Esophagus squamous epithelium (tissue), 5 donors: ENCODE data around the gene PIK3R5. TPM values are rescaled to one million over a fixed set of nuclear protein-coding genes. Genes with fewer than 3 reads are reported as not detected.

Source experiments
- DNase-seq: peaks from one replicate; lab custom pipeline; 2025; lab: John Stamatoyannopoulos, UW
- H3K27ac ChIP-seq, 4 donors: fragments of 200-600 bp; sonication (generic); one replicate each; pipeline ENCODE4 v1.5.1; 2016 to 2019; ENCODE audit warnings: mild to moderate bottlenecking in 1 of 4
- H3K27me3 ChIP-seq, 4 donors: fragments of 200-600 bp; sonication (generic); 1 replicate in 3 of 4; 2 replicates in 1 of 4; pipeline versions ENCODE4 v1.5.1 to v1.6.0; 2017 to 2021; ENCODE audit warnings: antibody characterized with exemption in 1 of 4
- H3K36me3 ChIP-seq, 3 donors: fragments of 200-600 bp; sonication (generic); one replicate each; pipeline ENCODE4 v1.5.1; 2016 to 2019
- H3K4me1 ChIP-seq, 3 donors: fragments of 200-600 bp; sonication (generic); one replicate each; pipeline ENCODE4 v1.5.1; 2017 to 2019
- H3K4me3 ChIP-seq, 4 donors: fragments of 200-600 bp; sonication (generic); 1 replicate in 3 of 4; 2 replicates in 1 of 4; pipeline ENCODE4 v1.5.1; 2016 to 2019; ENCODE audit warnings: mild to moderate bottlenecking in 2 of 4, moderate library complexity in 1 of 4
- H3K9me3 ChIP-seq, 3 donors: fragments of 200-600 bp; sonication (generic); one replicate each; pipeline ENCODE4 v1.5.1; 2016 to 2019
- CTCF ChIP-seq, 6 experiments: fragments of 450-650 bp in 4 of 6; fragments of 200-600 bp in 2 of 6; sonication (generic) in 2 of 6; IDR thresholded peaks; one replicate each; pipeline ENCODE4 v1.5.1; 2016 to 2019; ENCODE audit warnings: antibody characterized with exemption in 6 of 6, mild to moderate bottlenecking in 4 of 6, moderate library complexity in 4 of 6
- POLR2A ChIP-seq, 4 donors: fragments of 450-650 bp; IDR thresholded peaks; one replicate each; pipeline ENCODE4 v1.6.1; 2017; ENCODE audit warnings: antibody characterized with exemption in 4 of 4, mild to moderate bottlenecking in 4 of 4, moderate library complexity in 3 of 4
- WGBS, 2 donors: methylation state at CpG; one replicate each; pipeline ENCODE4 v1.1.5; 2018; 5-methylcytosine and 5-hydroxymethylcytosine counted together
- intact Hi-C: fragments of 100-400 bp; cut with DNase I; formaldehyde crosslinking; loops from one replicate; pipeline ENCODE4 v1.15.0; 2022
- total RNA-seq, 4 donors: library from RNA; depleted of rRNA; stranded (reverse); fragments of >200 nt; gene quantifications; one replicate each; pipeline ENCODE4 v1.1.0, GENCODE V29; 2016
- donor health status: DM: yes; HTN: yes; CAD: no.

Gene PIK3R5
- total RNA-seq, 4 donors from 2014 or later, result 1.8 to 8.8 (median 3.1) TPM

- TF ChIP-seq POLR2A (IDR thresholded peaks at IDR 0.05), result no peak
- TF ChIP-seq CTCF (IDR thresholded peaks at IDR 0.05), result no peak
- no peak for DNase-seq
- Histone ChIP-seq H3K27me3 (peaks cover 0 to 58% (median 5%) of the 10 kb centered on the region in 4 donors), H3K27ac (peak overlapping the region; percentile 25 to 85 (median 63)), H3K4me3 (peak overlapping the region; percentile 26 to 67 (median 42)), H3K4me1 (peaks cover 0 to 12% (median 0%) of the 10 kb centered on the region in 3 donors), H3K36me3 (no peaks in the 10 kb centered on the region), H3K9me3 (no peaks in the 10 kb centered on the region)
- intact Hi-C loops, result no loop called here
- 16 to 76% methylated on average over 3 to 10 of the region's 32 CpGs for WGBS, 2 donors
Observed at GRCh38 chr17:8964801-8965393, 610 bp downstream of the PIK3R5 start.

GRCh38 chr17:8963647-8964258 lies 1.8 kb downstream of the PIK3R5 start:
- WGBS, 2 donors, result 79 to 85% methylated on average over 12 of the region's 13 CpGs
- DNase-seq, result no peak
- Histone ChIP-seq H3K36me3 (no peaks in the 10 kb centered on the region), H3K4me3 (peak overlapping the region in 3 of 4 donors; percentile 36 to 67 (median 49)), H3K9me3 (no peaks in the 10 kb centered on the region), H3K27ac (no peak overlapping the region), H3K4me1 (peaks cover 0 to 12% (median 0%) of the 10 kb centered on the region in 3 donors), H3K27me3 (peaks cover 0 to 58% (median 5%) of the 10 kb centered on the region in 4 donors)
- TF ChIP-seq CTCF (IDR thresholded peaks at IDR 0.05) (no peak), POLR2A (IDR thresholded peaks at IDR 0.05) (no peak)
- intact Hi-C loops, result no loop called here

GRCh38 chr17:8963014-8963413 lies 2.5 kb downstream of the PIK3R5 start:
- no peak overlapping the region for H3K27ac ChIP-seq
- 78 to 96% methylated on average over 2 to 3 of the region's 3 CpGs for whole genome bisulfite sequencing, 2 donors
- H3K4me3 ChIP-seq, result no peak overlapping the region
- H3K9me3 ChIP-seq, result no peaks in the 10 kb centered on the region
- no peak for DNase-seq
- peaks cover 0 to 54% (median 5%) of the 10 kb centered on the region in 4 donors for H3K27me3 ChIP-seq
- H3K4me1 ChIP-seq, result peaks cover 0 to 12% (median 0%) of the 10 kb centered on the region in 3 donors
- H3K36me3 ChIP-seq, result no peaks in the 10 kb centered on the region
- intact Hi-C loops, result no loop called here
- TF ChIP-seq POLR2A (IDR thresholded peaks at IDR 0.05), result no peak
- TF ChIP-seq CTCF (IDR thresholded peaks at IDR 0.05), result no peak

- intact Hi-C loops, result no loop called here
- Histone ChIP-seq H3K27me3 (peaks cover 0 to 47% (median 5%) of the 10 kb centered on the region in 4 donors), H3K36me3 (no peaks in the 10 kb centered on the region), H3K4me3 (no peak overlapping the region), H3K27ac (no peak overlapping the region), H3K4me1 (peaks cover 0 to 12% (median 0%) of the 10 kb centered on the region in 3 donors), H3K9me3 (no peaks in the 10 kb centered on the region)
- no peak for TF ChIP-seq CTCF (IDR thresholded peaks at IDR 0.05)
- TF ChIP-seq POLR2A (IDR thresholded peaks at IDR 0.05), result no peak
- WGBS, 2 donors, result 62 to 72% methylated on average over 3 to 5 of the region's 5 CpGs
- DNase-seq, result no peak
Observed at GRCh38 chr17:8961829-8962228, 3.7 kb downstream of the PIK3R5 start.
